GM19023 (cell line): ENCODE measurements around the gene ZFP57.

Experiments used
- ATAC-seq: cut with Tn5 transposase; IDR thresholded peaks from one replicate; pipeline ENCODE4 v1.9.1; 2021; ENCODE audit warnings: mild to moderate bottlenecking, moderate library complexity; ENCODE audit not compliant: unreplicated experiment

The ZFP57 gene

DNA sequence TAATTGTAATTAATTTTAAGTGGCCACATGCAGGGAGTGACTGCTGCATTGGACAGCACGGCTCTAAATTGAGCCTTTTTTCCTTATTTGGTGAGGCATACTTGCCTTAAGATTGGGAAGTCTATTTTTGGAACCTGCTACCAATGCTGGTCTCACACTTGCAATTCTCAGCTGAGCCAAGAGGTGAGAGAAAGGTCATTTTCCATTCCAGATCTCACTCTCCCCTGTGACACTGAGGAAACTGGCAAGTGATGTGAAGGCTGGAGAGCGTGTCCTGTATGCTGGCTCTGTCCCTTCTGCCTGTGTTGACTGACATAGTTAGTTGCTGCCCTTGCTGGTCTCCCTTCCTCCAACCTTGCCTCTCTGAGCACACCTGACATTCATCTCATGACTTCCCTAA is 24.8 kb downstream of the ZFP57 start:
- ATAC-seq, result no peak

DNA sequence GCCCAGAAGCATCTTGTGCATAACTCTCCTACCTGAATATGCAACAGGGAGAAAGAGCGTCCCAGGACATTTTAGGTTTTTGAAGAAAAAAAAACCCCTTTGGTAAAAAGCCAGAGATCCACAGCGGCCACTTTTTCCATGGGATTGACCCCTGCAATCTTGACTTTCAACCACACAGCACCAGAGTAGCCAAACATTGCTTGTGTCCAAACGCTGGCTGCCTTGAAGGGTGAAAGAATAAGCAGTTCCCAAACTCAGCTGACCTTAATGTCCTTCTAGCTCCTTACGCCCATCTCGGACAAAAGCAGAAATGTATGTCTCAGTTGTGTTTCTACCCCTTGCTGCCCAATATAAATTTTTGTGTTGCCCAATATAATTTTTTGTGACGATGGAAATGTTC is 25.3 kb downstream of the ZFP57 start:
- ATAC-seq, result no peak

DNA sequence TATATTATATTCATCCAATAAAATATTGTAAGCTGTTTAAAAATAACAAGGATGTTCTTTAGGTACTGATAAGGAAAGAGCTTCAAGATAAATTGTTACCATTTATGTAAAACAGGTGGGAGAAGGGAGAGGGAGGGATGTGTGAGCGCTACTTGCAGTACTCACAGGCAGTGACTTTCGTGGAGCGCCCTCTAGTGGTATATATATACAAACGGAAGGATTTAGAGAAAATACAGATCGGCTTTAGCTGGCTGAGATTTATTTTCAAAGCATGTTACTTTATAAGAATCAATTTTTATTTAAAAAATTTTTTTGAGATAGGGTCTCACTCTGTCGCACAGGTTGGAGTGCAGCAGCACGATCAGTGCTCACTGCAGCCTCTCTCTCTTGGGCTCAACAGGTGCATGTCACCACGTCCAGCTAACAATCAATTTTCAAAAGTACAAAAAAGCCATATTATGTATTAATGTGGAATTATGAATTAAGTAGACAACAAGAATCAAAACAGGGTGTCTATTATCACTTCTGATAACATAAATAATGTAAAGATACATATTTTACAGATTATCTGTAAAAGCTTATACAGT is 27.4 kb downstream of the ZFP57 start:
- no peak for ATAC-seq

DNA sequence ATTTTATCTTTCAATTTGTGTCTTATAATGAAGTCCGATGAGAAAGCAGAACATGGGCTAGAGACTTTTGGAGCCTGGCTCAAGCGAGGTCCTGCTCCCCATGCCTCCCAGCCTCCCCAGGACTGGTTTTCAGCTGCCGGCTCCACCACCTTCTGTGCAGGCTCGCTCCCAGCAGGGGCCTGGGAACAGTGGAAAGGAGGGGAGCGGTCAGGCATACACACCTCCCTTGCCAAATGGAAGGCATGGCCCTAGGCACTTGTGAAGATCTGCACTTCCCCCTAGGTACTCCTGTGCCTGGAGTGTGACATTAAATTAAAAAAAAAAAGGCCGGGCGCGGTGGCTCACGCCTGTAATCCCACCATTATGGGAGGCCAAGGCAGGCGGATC is 28.8 kb downstream of the ZFP57 start:
- no peak for ATAC-seq

DNA sequence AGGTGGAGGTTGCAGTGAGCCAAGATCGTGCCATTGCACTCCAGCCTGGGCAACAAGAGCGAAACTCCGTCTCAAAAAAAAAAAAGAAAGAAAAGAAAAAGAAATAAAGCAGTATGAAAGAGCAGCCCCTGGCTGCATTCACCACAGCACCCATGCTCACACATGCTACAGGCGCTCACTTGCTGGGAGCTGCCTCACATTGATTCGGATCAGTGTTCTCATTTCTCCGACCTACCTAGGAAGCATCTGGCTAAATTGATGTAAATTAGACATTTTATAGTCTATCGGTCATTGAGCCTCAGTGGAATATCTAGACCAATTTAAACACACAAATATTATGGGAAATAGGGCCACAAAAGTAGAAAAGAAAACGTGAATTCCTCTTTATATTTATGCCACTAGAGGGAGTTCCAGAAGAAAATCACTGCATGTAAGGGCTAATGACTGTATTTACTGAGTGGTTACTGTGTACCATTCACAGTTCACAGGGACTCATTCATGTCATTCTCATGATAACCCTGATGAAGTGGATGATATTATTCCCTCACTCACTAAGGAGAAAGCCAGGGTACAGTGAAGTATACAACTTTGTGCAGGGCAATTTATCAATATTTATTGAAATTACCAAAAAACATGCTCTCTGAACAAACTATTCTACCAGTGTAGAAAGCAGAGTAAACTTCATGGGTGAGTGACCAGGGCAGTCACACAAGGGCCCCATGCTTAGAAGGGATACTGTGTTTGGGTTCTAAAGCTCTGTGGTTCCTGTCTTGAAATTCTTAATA is 29.3 kb downstream of the ZFP57 start:
- ATAC-seq, result no peak

DNA sequence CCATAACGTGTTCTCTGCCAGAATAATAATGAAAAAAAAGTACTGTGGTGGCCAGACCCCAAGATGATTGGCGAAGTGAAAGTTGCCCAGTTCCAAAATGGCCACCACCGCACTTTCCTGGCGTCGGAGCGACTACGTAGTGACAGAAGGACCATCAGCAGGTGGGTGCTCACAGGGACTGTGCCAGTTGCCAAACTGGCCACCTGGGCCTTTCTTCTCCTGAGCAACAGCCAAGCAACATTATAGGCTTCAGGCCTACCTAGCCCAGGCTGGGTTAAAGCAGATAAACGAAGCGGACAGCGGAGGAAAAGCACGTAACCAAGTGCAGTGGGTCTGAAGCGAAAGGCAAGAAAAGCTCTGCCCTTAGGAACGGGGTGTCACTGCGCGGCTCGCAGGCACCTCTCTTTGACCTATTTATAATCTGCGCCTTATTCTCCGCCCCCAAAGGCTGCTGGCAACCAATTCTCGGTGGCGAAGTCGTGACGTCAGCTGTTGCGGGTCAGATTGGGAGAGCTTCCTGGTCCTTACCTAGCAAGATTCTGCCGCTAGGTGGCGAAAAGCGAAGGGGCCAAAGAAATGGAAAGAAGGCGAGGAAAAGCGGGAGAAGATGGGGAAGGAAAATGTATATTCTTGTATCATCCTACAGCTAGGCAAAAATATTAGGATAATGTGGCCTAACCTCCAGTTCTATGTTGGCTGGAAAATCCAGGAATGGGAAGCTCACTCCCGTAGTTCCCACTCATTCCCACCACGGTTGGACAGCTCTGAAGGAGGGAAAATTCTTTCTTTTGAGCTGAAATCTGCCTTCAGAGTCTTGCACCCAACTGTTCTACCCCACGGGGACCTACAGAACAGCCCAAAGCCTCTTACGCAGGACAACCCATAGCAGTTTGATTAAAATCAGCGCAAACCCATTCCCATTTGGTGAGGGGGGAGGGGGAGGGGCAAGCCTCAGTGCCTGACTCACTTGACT is 31.0 kb downstream of the ZFP57 start:
- ATAC-seq, result peak; percentile 93

DNA sequence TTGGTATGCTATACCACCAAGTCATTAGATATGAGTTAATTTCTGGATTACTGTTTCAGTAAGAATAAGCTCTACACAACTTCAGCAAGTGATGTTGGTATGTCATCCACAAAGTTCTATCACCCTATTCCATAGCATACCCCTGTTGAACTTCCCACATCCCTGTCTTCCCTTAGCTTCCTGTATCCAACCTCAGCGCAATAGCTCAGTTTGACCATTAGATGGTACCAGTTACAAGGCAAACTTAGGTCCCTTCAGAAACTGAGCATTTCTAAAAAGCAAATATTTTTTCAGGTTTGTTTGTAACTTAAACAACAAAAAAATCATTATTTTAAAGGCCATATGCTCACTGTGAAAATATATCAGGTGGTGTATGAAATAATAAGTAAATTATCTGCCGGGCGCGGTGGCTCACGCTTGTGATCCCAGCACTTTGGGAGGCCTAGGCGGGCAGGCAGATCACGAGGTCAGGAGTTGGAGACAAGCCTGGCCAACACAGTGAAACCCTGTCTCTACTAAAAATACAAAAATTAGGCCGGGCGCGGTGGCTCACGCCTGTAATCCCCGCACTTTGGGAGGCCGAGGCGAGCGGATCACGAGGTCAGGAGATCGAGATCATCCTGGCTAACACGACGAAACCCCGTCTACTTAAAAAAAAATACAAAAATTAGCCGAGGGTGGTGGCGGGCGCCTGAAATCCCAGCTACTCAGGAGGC is 32.9 kb downstream of the ZFP57 start:
- no peak for ATAC-seq

DNA sequence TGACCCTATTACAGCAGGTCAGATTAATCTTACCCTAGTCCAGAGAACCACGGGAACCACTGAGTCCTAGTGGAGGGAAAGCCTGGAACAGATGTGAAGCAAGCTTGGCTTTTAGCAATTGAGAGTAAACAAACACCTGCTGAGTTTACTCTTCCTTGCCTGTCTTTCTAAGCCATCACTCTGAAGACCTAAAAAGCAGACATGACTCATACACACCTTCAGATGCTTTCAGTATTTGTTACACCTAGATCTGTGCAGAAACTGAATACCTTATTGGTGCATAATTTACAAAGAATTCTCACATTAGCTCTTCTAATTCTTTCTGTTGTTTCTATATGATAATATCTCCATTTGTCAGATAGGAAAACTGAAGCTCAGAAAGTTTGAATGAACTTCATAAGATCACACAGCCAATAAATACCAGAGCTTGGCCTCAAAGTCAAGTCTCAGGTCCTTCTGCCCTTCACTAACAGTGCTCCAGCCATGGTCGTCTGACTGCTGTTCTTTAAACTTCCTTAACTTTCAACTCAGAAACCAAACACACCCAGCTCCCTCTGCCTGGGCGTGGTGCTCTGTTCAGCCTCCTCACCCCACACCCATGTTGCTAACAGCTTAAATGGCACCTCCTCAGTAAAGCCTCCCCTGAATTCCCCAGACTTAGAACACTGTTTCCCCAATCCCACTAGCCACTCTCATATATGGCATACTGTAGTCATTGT is 39.4 kb downstream of the ZFP57 start:
- no peak for ATAC-seq

DNA sequence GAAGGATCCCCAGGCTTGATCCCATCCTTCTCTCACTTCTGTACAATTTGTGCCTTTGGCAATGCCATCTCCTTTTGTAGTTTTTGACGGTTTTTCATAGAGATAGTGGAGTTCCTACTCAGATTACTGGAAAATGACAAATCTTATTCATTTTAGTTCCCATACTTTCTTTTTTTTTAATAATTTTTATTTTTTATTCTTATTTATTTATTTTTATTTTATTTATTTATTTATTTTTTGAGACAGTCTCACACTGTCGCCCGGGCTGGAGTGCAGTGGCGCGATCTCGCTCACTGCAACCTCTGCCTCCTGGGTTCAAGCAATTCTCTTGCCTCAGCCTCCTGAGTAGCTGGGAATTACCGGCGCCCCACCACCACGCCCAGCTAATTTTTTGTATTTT is 43.7 kb downstream of the ZFP57 start:
- no peak for ATAC-seq

DNA sequence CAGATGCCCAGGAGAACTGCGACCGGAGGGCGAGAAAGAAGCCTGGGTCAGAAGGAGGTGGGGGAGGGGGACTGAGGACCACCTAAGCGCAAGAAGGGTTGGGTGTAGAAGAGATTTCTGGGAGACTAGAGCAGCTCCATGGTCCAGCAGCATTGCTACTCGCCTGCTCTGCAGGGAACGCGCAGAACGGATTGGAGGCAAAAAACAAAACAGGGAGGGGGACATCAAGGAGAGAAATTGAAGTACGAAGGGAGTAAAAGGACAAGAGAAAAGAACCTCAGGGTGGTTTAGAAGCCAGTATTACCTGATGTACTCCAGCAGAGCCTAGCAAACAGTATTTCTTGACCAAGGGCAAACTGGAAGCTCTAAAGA is 47.4 kb downstream of the ZFP57 start:
- ATAC-seq, result no peak

DNA sequence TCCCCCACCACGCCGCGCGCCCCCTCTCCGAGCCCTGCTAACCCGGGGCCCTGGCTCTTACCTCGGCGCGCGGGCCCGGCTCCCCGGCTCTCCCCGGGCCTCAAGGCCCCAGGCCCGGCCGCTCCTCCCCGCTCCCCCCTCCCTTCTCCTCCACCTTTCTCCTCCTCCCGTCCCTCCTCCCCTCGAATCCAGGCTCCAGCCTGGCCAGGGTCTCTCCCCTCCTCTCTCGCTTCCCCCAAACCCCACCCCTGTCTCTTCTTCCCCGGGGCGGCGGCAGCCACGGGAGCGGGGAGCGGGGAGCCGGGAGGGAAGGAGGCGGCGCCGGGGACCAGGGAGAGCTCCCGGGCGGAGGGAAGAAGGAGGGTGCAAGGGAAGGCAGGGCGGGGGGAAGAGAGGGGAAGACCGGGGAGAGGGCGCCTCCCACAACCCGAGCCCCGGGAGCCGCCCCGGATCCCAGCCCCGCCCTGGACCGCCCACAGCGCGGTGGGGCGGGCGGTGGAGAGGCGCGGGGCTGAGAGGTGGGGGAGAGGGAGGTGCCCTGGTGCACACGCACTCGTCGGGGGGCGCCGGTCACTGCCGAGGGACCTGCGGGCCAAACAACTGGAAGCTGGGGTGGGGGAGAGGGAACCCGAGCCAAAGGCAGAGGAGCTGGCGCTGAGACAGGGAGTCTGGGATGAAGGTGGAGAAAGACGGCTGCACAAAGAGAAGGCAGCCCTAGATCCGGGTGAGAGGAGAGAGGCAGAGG is 48.0 kb downstream of the ZFP57 start, which contains the start of gene GABBR1:
GABBR1 (minus strand) TSS at position 395 of the 745 bp plus-strand sequence. CDS start 798 bp downstream, outside the sequence.
- ATAC-seq, result peak; percentile 80

DNA sequence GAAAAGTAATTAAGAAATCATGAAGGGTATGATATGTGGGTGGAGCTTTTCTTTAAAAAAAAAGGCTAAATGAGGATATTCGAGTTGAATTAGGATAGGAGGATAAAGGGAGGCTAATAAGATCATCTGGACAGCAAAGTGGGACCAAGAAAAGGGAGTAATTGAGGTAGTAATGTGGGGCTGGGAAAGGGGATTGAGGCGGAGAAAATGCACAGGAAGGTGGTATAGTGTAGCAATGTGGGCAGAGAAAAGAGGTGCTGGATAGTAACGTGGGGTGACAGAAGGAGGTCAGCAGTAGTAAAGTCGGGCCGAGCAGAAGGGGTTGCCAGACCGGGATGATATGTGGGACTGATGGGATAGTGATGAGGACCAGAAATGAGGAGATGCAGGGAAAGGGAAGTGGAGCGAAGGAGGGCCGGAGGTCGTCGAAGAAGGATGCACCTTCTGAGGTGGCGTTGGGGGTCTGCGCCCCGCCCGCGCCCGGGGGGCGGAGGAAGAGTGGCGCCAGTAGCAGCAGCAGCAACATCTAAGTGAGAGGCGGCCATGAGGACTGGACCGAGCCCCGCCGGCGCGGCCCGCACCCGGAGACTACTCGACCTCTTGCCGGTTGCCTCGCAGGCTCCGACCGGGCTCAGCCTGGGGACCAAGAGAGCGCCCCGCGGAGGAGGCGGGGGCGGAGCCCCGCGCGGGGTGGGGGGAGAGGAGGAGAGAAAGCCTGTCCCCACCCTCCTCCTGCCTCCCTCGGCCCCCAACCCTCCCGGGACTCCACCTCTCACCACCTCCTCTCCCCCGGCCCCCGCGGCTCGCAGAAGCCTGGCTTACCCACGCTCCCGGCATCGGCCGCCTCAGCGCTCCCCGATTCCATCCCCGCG is 48.9 kb downstream of the ZFP57 start:
- ATAC-seq, result peak; percentile 34

DNA sequence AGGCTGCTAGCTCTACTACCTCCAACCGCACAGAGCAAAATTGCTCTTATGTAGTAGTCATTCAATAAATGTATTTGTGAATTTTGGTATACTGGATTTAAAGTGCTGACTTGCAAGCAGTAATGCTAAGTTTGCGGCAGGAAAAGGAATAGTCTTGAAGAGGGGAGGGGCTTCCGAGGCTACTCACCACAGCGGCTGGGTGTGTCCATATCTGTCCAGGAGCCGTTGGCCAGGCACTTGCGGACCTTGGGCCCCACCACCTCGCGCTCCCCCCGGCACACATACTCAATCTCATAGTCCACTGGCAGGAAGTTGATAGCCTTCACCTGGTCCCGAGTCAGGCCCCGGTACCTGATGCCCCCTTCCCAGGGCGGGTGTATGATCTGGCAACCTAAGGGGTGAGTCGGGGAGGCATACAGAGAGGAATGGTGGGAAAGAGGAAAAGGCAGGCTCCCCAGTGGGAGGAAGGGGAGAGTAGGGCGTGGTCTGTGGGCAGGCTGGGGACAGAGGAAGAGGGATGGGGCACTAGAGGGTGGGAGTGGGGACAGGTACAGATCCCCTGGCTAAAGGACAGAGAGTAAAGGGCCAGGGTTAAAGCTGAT is 49.6 kb downstream of the ZFP57 start:
- no peak for ATAC-seq

DNA sequence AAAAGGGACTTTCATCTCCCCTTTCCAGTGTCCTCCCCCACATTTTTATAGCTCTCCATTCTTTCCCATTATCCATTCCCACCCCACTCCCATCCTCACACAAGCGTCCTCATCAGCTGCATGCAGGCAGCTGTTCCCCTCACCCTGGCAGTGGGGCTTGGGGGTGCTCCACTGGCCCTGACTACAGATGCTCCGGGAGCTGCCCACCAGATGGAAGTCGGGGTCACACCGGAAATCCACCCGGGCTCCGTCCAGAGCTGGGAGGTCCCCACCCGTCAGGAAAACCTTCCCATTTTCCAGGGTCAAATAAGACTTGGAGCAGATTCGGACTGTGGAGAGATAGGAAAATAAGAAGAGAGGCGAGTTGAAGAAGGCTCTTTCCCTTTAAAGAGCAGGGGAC is 50.6 kb downstream of the ZFP57 start:
- no peak for ATAC-seq

DNA sequence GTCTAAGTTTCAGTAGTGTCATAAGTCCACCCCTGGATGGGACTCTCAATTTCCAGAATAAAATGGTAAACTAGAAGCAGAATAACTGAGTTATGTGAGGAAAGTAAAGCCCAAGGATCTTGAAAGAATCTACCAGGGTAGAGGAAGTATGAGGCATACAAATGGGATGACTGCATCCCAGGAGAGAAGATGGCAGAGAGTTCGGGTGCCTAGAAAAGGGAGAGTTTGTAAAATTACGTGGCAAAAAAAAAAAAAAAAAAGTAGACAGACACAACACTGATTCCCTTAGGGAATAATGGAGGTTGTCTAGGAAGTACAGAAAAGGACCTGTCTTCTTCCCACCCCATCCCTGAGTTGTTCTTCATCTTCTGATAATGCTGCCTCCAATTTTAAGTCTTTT is 51.4 kb downstream of the ZFP57 start:
- no peak for ATAC-seq

DNA sequence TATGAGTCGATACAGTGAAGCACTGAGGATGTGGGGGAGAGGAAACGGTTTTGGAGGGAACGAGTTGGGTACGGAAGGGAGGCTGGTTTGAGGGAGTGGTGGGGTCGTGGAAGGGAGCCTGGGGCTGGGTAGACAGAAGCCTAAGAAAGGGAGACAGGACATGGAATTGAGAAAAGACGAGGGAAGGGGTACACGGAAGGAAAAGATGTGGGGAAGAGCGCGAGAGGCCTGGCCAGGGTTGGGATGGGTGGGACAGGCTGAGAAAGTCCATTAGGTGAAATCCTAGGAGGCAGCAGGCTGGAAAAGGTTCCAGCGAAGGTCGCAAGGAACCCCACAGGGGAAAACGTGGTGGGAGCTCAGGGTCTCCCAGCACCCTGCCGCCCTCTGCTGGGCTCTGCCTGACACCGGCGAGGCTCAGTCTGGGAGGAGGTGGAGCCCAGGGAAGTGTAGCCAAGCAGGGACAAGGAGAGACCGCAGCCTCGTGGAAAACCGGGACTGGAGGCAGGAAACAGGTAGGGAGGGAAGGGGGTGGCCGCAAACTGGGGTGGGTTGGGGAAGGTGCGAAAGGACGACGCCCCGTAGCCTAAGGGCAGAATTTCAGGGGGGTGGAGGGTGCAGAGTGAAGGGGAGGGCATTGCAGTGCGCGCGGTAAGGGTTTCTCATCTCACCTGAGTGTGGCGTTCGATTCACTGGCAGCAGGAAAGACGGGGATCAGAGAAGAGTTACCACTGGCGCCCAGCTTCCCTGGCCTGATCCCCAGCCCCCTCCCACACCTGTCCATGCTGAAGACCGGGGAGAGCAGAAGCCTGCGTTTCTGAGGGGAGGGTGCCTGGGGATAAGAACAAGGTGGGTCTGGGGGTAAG is 52.3 kb downstream of the ZFP57 start:
- ATAC-seq, result no peak

DNA sequence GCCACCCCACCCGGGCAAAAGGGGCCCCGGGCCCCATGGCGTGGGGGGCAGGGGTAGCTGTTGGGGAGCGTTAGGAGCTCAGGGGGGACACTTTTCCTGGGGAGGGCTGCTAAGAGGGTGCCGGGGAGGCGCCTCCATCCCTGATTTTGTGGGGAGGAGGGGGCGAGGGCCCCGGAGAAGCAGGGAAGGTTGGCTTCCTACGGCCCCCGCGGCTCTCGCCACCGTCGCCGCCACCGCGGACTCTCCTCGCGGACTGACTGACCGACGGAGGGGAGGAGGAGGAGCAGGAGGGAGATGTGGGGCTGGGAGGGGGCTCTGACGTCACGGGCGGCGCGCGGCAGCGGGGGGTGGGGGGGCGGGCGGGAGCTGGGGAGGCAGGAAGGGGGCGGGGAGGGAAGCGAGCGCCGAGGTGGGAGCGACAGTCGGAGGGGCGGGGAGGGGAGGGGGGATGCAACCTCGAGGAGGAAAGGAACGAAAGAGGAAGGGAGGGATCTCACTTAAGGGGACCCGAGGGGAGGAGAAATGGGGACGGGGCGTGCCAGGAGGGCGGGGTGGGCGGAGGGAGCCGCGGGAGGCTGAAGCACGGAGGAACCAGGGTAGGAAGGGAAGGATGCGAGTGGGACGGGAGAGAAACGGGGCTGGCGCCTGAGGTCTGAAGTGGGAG is 53.1 kb downstream of the ZFP57 start:
- ATAC-seq, result no peak
